WERI-Rb-1 (cell line): ENCODE measurements around the gene ZNF493.

Source experiments
- DNase-seq: peaks from one replicate; pipeline ENCODE4 v3.0.0-alpha.2; 2020
- H3K27ac ChIP-seq: fragments of 250-450 bp; sonication (Bioruptor Pico); 2 replicates; pipeline ENCODE4 v1.5.1; 2020; ENCODE audit warnings: mild to moderate bottlenecking, moderate library complexity
- H3K27me3 ChIP-seq: fragments of 250-450 bp; sonication (Bioruptor Pico); 2 replicates; pipeline ENCODE4 v1.5.1; 2021; ENCODE audit warnings: mild to moderate bottlenecking, low read depth, moderate library complexity; ENCODE audit not compliant: insufficient read depth, severe bottlenecking
- H3K36me3 ChIP-seq: fragments of 250-450 bp; sonication (Bioruptor Pico); 2 replicates; pipeline ENCODE4 v1.5.1; 2020; ENCODE audit warnings: mild to moderate bottlenecking, moderate library complexity
- H3K4me3 ChIP-seq: 2 replicates; pipeline ENCODE4 v1.5.1; 2011; ENCODE audit warnings: low read depth, mild to moderate bottlenecking, control low read depth, low read length
- H3K9me3 ChIP-seq: fragments of 250-450 bp; sonication (Bioruptor Pico); 2 replicates; pipeline ENCODE4 v1.5.1; 2021; ENCODE audit warnings: mild to moderate bottlenecking, moderate library complexity; ENCODE audit not compliant: severe bottlenecking
- CTCF ChIP-seq: IDR thresholded peaks from 2 replicates; pipeline ENCODE4 v1.5.1; 2011; ENCODE audit warnings: low read depth, mild to moderate bottlenecking, control low read depth, inconsistent platforms, low read length

Gene ZNF493

GRCh38 chr19:21423057-21424041, 26.4 kb downstream of the ZNF493 start:
- Histone ChIP-seq H3K36me3 (peaks cover 3% of the 10 kb centered on the region), H3K9me3 (peaks cover 26% of the 10 kb centered on the region), H3K27ac (no peak overlapping the region), H3K27me3 (no peaks in the 10 kb centered on the region), H3K4me3 (no peak overlapping the region)
- DNase-seq: no peak
- TF ChIP-seq CTCF: no peak

- no peak for DNase-seq
- no peaks in the 10 kb centered on the region for H3K27me3 ChIP-seq
- H3K4me3 ChIP-seq: no peak overlapping the region
- no peak overlapping the region for H3K27ac ChIP-seq
- peaks cover 5% of the 10 kb centered on the region for H3K9me3 ChIP-seq
- no peaks in the 10 kb centered on the region for H3K36me3 ChIP-seq
- no peak for TF ChIP-seq CTCF
Observed at GRCh38 chr19:21430675-21431074, 33.7 kb downstream of the ZNF493 start.

DNA sequence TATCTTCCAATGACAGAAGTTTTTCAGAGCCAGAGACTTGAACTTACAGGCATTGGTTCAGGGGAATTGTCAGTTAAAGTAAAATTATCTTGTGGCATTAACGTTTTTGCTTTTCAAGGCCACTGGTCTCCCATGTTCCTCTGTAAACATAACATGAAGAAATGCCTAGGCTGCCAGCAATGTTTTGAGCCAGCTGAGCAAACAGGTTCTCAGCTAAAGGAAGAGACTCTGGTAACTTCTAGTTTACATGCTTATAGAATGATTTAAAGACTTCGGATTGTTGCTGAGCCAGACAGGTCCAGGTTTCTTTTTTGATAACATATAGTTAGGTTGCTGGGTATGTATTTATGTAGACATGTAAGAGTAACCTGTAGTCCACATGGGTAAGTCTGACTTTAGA, 35.7 kb downstream of the ZNF493 start:
- peaks cover 3% of the 10 kb centered on the region for H3K9me3 ChIP-seq
- DNase-seq: no peak
- H3K36me3 ChIP-seq: no peaks in the 10 kb centered on the region
- no peak for TF ChIP-seq CTCF
- H3K27me3 ChIP-seq: no peaks in the 10 kb centered on the region
- H3K4me3 ChIP-seq: no peak overlapping the region
- no peak overlapping the region for H3K27ac ChIP-seq

- H3K4me3 ChIP-seq: no peak overlapping the region
- TF ChIP-seq CTCF: no peak
- H3K36me3 ChIP-seq: no peaks in the 10 kb centered on the region
- no peaks in the 10 kb centered on the region for H3K27me3 ChIP-seq
- no peak overlapping the region for H3K27ac ChIP-seq
- DNase-seq: no peak
- H3K9me3 ChIP-seq: no peaks in the 10 kb centered on the region
Observed at GRCh38 chr19:21434516-21434915, 37.6 kb downstream of the ZNF493 start.

DNA sequence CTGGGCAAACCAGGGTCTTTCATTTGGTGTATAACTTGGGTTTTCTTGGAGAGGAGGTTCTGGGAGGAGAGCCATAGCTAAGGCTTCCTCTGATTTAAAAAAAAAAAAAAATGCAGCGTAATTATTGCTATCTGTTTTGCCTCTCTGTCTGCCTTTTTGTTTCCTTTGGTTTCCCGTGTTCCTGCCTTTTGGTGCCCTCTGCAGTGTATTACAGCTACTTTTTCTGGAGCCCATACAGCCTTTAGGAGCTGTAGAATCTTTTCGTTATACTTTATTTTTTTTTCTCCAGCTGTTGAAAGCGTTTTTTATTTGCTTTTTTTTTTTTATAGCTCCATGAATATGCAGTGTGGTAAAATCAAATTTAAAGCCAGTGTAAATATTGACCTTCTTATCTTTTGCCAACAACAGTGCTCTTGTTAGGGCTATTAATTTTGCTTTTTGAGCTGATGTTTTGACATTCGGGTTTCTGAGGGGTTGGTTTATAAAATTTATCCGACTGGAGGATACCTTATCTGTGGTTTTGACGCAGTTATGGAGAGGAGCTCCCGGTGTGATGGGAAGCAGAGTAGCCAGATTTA, 38.1 kb downstream of the ZNF493 start:
- no peaks in the 10 kb centered on the region for H3K36me3 ChIP-seq
- no peaks in the 10 kb centered on the region for H3K9me3 ChIP-seq
- H3K27me3 ChIP-seq: no peaks in the 10 kb centered on the region
- no peak for TF ChIP-seq CTCF
- no peak overlapping the region for H3K4me3 ChIP-seq
- no peak for DNase-seq
- no peak overlapping the region for H3K27ac ChIP-seq
